Transverse colon (tissue), 4 donors: ENCODE measurements around the gene EFNA4. TPM values are rescaled to one million over a fixed set of nuclear protein-coding genes. Genes with fewer than 3 reads are reported as not detected.
A peak's percentile ranks its signal among the peaks of the same experiment; 100 is the strongest.

Source experiments
- DNase-seq: peaks from one replicate; pipeline ENCODE4 v3.0.0-alpha.2; 2019
- H3K27ac ChIP-seq, 4 donors: fragments of 200-600 bp; sonication (generic); 2 replicates each; pipeline ENCODE4 v1.5.1; 2016 to 2018; ENCODE audit warnings: inconsistent platforms in 4 of 4
- H3K27me3 ChIP-seq: fragments of 200-600 bp; sonication (generic); 2 replicates; pipeline ENCODE4 v1.5.1; 2017; ENCODE audit warnings: inconsistent platforms
- H3K36me3 ChIP-seq, 4 donors: fragments of 200-600 bp; sonication (generic); 2 replicates each; pipeline ENCODE4 v1.5.1; 2017 to 2019; ENCODE audit warnings: inconsistent platforms in 4 of 4
- H3K4me1 ChIP-seq, 4 donors: fragments of 200-600 bp; sonication (generic); 2 replicates each; pipeline ENCODE4 v1.5.1; 2017 to 2020; ENCODE audit warnings: inconsistent platforms in 4 of 4
- H3K4me3 ChIP-seq, 4 donors: fragments of 200-600 bp; sonication (generic); 1 replicate in 1 of 4; 2 replicates in 3 of 4; pipeline versions ENCODE4 v1.5.1 to v1.6.1; 2017 to 2019; ENCODE audit warnings: inconsistent platforms in 4 of 4
- H3K9me3 ChIP-seq, 2 donors: fragments of 200-600 bp; sonication (generic); 2 replicates each; pipeline ENCODE4 v1.5.1; 2017 to 2019; ENCODE audit warnings: inconsistent platforms in 2 of 2
- EP300 ChIP-seq: sonication (generic); formaldehyde crosslinking; IDR thresholded peaks from one replicate; pipeline ENCODE4 v1.6.1; 2017; ENCODE audit warnings: antibody characterized with exemption, low read depth
- POLR2A ChIP-seq: fragments of 450-650 bp; IDR thresholded peaks from one replicate; pipeline ENCODE4 v1.6.1; 2016; ENCODE audit warnings: antibody characterized with exemption, mild to moderate bottlenecking, moderate library complexity
- POLR2AphosphoS5 ChIP-seq, 3 donors: sonication (generic); formaldehyde crosslinking; IDR thresholded peaks; one replicate each; pipeline ENCODE4 v1.6.1; 2016; ENCODE audit warnings: antibody characterized with exemption in 3 of 3
- WGBS, 2 donors: methylation state at CpG; one replicate each; pipeline ENCODE4 v1.1.5; 2018; ENCODE audit warnings: low coverage in 1 of 2; 5-methylcytosine and 5-hydroxymethylcytosine counted together
- in situ Hi-C, 4 donors: fragments of 200-750 bp; cut with MboI; loops; one replicate each; pipeline versions ENCODE4 v1.15.0 to v1.15.1; 2017; ENCODE audit warnings: low sequenced_read_pairs in 3 of 4, low pct_ligation_motif_present in 1 of 4, low pct_unique_long_range_greater_than_20kb in 1 of 4
- intact Hi-C: fragments of 100-400 bp; cut with DNase I; formaldehyde crosslinking; loops from one replicate; pipeline ENCODE4 v1.15.1; 2023; ENCODE audit warnings: low total_unique reads
- total RNA-seq, 4 donors: library from RNA; depleted of rRNA; stranded (reverse); fragments of >200 nt; gene quantifications; one replicate each; pipeline ENCODE4 v1.1.0, GENCODE V29; 2016
- TF ChIP-seq, protein P1 (sequence below), 5 experiments: fragments of 200-600 bp in 3 of 5; fragments of 450-650 bp in 2 of 5; sonication (generic) in 3 of 5; IDR thresholded peaks; 1 replicate in 2 of 5; 2 replicates in 3 of 5; pipeline ENCODE4 v1.5.1; 2016 to 2017; ENCODE audit warnings: antibody characterized with exemption in 5 of 5, inconsistent platforms in 3 of 5, mild to moderate bottlenecking in 2 of 5, moderate library complexity in 1 of 5

Gene EFNA4
- total RNA-seq, 4 donors from 2014 or later, result 18.3 to 57.2 (median 37.2) TPM

DNA sequence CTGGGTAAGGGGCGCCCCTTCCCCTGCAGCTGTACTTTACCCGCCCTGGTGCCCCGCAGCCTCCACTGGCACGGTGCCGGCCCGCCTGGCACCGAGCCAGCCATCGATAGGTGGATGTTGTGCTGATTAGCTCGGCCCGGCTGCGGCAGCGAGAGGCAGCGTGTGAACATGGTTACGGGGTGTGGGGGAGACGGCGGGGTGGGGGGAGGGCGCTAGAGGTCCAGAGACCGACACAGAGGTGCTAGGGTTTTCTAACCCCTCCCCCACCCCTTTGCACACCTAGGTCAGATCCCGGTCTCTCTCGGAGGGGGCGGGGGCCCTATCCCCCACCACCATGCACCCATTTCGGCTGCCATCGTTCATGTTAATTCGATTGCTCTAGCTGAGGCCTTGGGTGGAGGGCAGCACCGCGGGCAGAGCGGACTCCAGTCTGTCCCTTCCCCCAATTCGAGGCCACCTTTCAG lies 6.7 kb downstream of the EFNA4 start:
- Histone ChIP-seq H3K9me3 (no peaks in the 10 kb centered on the region), H3K4me3 (peak overlapping the region in 2 of 4 donors; percentile 36 to 46), H3K36me3 (no peaks in the 10 kb centered on the region), H3K27me3 (no peaks in the 10 kb centered on the region), H3K27ac (peak overlapping the region; percentile 62 to 77 (median 66)), H3K4me1 (peaks cover 12 to 23% (median 17%) of the 10 kb centered on the region in 4 donors)
- in situ Hi-C loops (loop anchor here in 3 of 4 donors (25.0 kb wide), 1 partner anchor 108 kb away; the partner anchor contains the start of genes CKS1B (in 3 of the 3), PBXIP1 (in 3 of the 3), PYGO2 (in 3 of the 3) and SHC1 (in 3 of the 3)), intact Hi-C loops (no loop called here)
- TF ChIP-seq POLR2AphosphoS5 (IDR thresholded peaks at IDR 0.05) (no peak), POLR2A (no peak), EP300 (no peak)
- TF ChIP-seq, protein P1, sequence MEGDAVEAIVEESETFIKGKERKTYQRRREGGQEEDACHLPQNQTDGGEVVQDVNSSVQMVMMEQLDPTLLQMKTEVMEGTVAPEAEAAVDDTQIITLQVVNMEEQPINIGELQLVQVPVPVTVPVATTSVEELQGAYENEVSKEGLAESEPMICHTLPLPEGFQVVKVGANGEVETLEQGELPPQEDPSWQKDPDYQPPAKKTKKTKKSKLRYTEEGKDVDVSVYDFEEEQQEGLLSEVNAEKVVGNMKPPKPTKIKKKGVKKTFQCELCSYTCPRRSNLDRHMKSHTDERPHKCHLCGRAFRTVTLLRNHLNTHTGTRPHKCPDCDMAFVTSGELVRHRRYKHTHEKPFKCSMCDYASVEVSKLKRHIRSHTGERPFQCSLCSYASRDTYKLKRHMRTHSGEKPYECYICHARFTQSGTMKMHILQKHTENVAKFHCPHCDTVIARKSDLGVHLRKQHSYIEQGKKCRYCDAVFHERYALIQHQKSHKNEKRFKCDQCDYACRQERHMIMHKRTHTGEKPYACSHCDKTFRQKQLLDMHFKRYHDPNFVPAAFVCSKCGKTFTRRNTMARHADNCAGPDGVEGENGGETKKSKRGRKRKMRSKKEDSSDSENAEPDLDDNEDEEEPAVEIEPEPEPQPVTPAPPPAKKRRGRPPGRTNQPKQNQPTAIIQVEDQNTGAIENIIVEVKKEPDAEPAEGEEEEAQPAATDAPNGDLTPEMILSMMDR (IDR thresholded peaks at IDR 0.05), result no peak
- DNase-seq, result no peak
- 34% methylated on average over 26 of the region's 28 CpGs; no CpG with 5 or more reads in 1 of the 2 donors for WGBS, 2 donors

DNA sequence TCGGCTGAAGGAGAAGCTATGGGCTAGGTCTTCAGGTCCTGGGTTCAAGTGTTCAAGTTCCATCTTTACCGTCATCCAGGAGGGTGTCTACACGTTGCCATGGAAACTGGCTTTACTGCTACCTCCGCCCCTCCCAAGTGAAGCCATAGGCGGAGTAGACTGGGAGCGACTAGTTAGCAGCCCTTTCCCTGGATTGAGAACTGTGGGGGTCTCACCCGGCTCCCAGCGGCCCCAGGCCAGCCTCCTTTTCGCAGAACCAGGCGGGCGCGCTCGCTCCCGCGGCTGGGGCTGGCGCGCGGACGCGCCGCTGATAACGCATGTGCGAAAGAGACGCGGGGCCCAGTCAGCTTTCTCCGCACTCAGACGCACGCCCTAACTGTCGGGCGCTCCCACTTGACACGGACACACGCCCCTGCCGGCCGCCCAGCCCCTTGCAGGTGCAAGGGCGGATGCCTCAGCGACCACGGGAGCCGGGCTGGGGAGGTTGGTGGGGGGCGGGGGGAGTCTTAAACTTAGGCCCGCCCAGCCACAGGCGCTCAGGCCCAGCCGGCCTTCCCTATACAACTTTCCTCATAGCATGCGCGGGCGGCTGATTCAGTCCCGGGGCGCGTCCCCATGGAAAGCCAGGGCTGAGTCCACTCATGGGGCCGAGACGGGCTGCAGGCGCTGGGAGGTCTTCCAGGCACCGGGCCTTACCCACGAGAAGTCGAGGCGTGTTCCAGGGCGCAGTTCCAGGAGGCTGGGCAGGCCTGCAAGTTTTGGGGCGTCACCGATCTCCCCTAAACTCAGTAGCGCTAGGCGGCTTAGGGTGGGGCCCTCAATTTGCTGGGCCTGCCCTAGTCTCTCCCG lies 7.4 kb downstream of the EFNA4 start:
- in situ Hi-C loops, result loop anchor here in 3 of 4 donors (25.0 kb wide), 1 partner anchor 109 kb away; the partner anchor contains the start of genes CKS1B (in 3 of the 3), PBXIP1 (in 3 of the 3), PYGO2 (in 3 of the 3) and SHC1 (in 3 of the 3)
- 3% methylated on average over 51 of the region's 61 CpGs; no CpG with 5 or more reads in 1 of the 2 donors for WGBS, 2 donors
- Histone ChIP-seq H3K9me3 (no peaks in the 10 kb centered on the region), H3K27me3 (no peaks in the 10 kb centered on the region), H3K27ac (peak overlapping the region; percentile 62 to 77 (median 66)), H3K4me3 (peak overlapping the region; percentile 6 to 46 (median 32)), H3K4me1 (peaks cover 12 to 21% (median 17%) of the 10 kb centered on the region in 4 donors), H3K36me3 (no peaks in the 10 kb centered on the region)
- TF ChIP-seq, protein P1 (IDR thresholded peaks at IDR 0.05), result peak; percentile 49 to 76 (median 63)
- TF ChIP-seq EP300 (no peak), POLR2A (peak; percentile 49), POLR2AphosphoS5 (IDR thresholded peaks at IDR 0.05) (peak in 2 of 3 donors; percentile 53 to 56)
- intact Hi-C loops, result no loop called here
- DNase-seq, result peak; percentile 90

DNA sequence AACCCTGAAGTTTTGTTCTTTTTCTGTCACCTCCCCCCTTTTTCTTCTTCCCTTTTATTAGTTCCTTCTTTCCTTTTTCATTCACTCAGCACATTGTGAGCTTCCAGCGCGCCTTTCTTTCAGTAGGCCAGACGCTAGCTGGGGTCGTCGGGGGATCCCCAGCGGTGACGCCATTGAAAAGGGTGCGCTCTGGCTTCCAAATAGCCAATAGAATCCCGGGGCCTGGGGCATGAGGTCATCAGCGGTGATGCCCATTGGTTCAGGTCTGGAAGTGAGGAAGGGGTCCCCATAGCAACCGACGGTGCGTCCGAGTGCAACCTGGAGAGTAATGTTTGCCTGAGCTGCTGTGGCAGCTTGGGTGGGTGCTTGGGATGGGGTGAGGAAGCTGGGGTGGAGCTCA lies 8.2 kb downstream of the EFNA4 start:
- in situ Hi-C loops, result loop anchor here in 3 of 4 donors (25.0 kb wide), 1 partner anchor 109 kb away; the partner anchor contains the start of genes CKS1B (in 3 of the 3), PBXIP1 (in 3 of the 3), PYGO2 (in 3 of the 3) and SHC1 (in 3 of the 3)
- H3K27me3 ChIP-seq, result no peaks in the 10 kb centered on the region
- H3K4me3 ChIP-seq, result peak overlapping the region in 1 of 4 donors; percentile 46
- WGBS, 2 donors, result 75 to 80% methylated on average over 2 to 14 of the region's 14 CpGs
- TF ChIP-seq POLR2A (no peak), EP300 (no peak), POLR2AphosphoS5 (IDR thresholded peaks at IDR 0.05) (no peak)
- TF ChIP-seq, protein P1 (IDR thresholded peaks at IDR 0.05), result no peak
- DNase-seq, result no peak
- peak overlapping the region in 3 of 4 donors; percentile 62 to 66 (median 65) for H3K27ac ChIP-seq
- H3K9me3 ChIP-seq, result no peaks in the 10 kb centered on the region
- intact Hi-C loops, result no loop called here
- no peaks in the 10 kb centered on the region for H3K36me3 ChIP-seq
- H3K4me1 ChIP-seq, result peaks cover 12 to 21% (median 17%) of the 10 kb centered on the region in 4 donors
